ENCODE data around the gene HMGN5.

The HMGN5 gene

GRCh38 chrX:81201671-81202455, at the start of gene HMGN5, which contains the start of gene SH3BGRL:
Gene HMGN5 (minus strand): TSS chrX:81201913. CDS start chrX:81121549, 80,364 bp downstream.
Gene SH3BGRL (plus strand): TSS chrX:81202102. CDS start chrX:81202201, 99 bp downstream.
- Histone ChIP-seq H3K9me3 (ENCODE audit: control insufficient read depth, insufficient read depth, low read length) (no peaks in the 10 kb centered on the region), H3K4me3 (ENCODE audit: low read depth, low read length) (peak within 1 kb of the TSS; percentile 80), H3K9ac (ENCODE audit: low read depth, low read length) (peak within 1 kb of the TSS; percentile 79), H3K27me3 (ENCODE audit: control insufficient read depth, insufficient read depth, low read length) (no peaks in the 10 kb centered on the region), H3K4me1 (ENCODE audit: control insufficient read depth, insufficient read depth, low read length) (no peaks in the 10 kb centered on the region), H3K36me3 (ENCODE audit: control insufficient read depth, insufficient read depth, low read length) (no peaks in the 10 kb centered on the region)

GRCh38 chrX:81241753-81242152, 40.0 kb upstream of the HMGN5 start:
- no peak overlapping the region for H3K4me3 ChIP-seq (ENCODE audit: low read depth, low read length)
- H3K27me3 ChIP-seq (ENCODE audit: control insufficient read depth, insufficient read depth, low read length), result no peaks in the 10 kb centered on the region
- no peaks in the 10 kb centered on the region for H3K4me1 ChIP-seq (ENCODE audit: control insufficient read depth, insufficient read depth, low read length)
- H3K9me3 ChIP-seq (ENCODE audit: control insufficient read depth, insufficient read depth, low read length), result no peaks in the 10 kb centered on the region
- H3K36me3 ChIP-seq (ENCODE audit: control insufficient read depth, insufficient read depth, low read length), result no peaks in the 10 kb centered on the region
- H3K9ac ChIP-seq (ENCODE audit: low read depth, low read length), result no peak overlapping the region

- Histone ChIP-seq H3K27me3 (ENCODE audit: control insufficient read depth, insufficient read depth, low read length) (no peaks in the 10 kb centered on the region), H3K9me3 (ENCODE audit: control insufficient read depth, insufficient read depth, low read length) (no peaks in the 10 kb centered on the region), H3K9ac (ENCODE audit: low read depth, low read length) (no peak overlapping the region), H3K4me1 (ENCODE audit: control insufficient read depth, insufficient read depth, low read length) (no peaks in the 10 kb centered on the region), H3K4me3 (ENCODE audit: low read depth, low read length) (no peak overlapping the region), H3K36me3 (ENCODE audit: control insufficient read depth, insufficient read depth, low read length) (no peaks in the 10 kb centered on the region)
These were observed 39.1 kb upstream of the HMGN5 start for GRCh38 chrX:81240701-81241331.

GRCh38 chrX:81238166-81238565, 36.5 kb upstream of the HMGN5 start:
- H3K4me3 ChIP-seq (ENCODE audit: low read depth, low read length), result no peak overlapping the region
- H3K9me3 ChIP-seq (ENCODE audit: control insufficient read depth, insufficient read depth, low read length), result no peaks in the 10 kb centered on the region
- H3K36me3 ChIP-seq (ENCODE audit: control insufficient read depth, insufficient read depth, low read length), result no peaks in the 10 kb centered on the region
- no peaks in the 10 kb centered on the region for H3K4me1 ChIP-seq (ENCODE audit: control insufficient read depth, insufficient read depth, low read length)
- no peak overlapping the region for H3K9ac ChIP-seq (ENCODE audit: low read depth, low read length)
- no peaks in the 10 kb centered on the region for H3K27me3 ChIP-seq (ENCODE audit: control insufficient read depth, insufficient read depth, low read length)

- no peaks in the 10 kb centered on the region for H3K27me3 ChIP-seq (ENCODE audit: control insufficient read depth, insufficient read depth, low read length)
- no peak overlapping the region for H3K9ac ChIP-seq (ENCODE audit: low read depth, low read length)
- no peaks in the 10 kb centered on the region for H3K9me3 ChIP-seq (ENCODE audit: control insufficient read depth, insufficient read depth, low read length)
- H3K36me3 ChIP-seq (ENCODE audit: control insufficient read depth, insufficient read depth, low read length), result no peaks in the 10 kb centered on the region
- no peaks in the 10 kb centered on the region for H3K4me1 ChIP-seq (ENCODE audit: control insufficient read depth, insufficient read depth, low read length)
- H3K4me3 ChIP-seq (ENCODE audit: low read depth, low read length), result no peak overlapping the region
These were observed 35.8 kb upstream of the HMGN5 start for GRCh38 chrX:81237516-81237915.

GRCh38 chrX:81232218-81232617, 30.5 kb upstream of the HMGN5 start:
- H3K4me1 ChIP-seq (ENCODE audit: control insufficient read depth, insufficient read depth, low read length), result peaks cover 2% of the 10 kb centered on the region
- H3K4me3 ChIP-seq (ENCODE audit: low read depth, low read length), result no peak overlapping the region
- H3K9ac ChIP-seq (ENCODE audit: low read depth, low read length), result no peak overlapping the region
- H3K36me3 ChIP-seq (ENCODE audit: control insufficient read depth, insufficient read depth, low read length), result no peaks in the 10 kb centered on the region
- no peaks in the 10 kb centered on the region for H3K9me3 ChIP-seq (ENCODE audit: control insufficient read depth, insufficient read depth, low read length)
- no peaks in the 10 kb centered on the region for H3K27me3 ChIP-seq (ENCODE audit: control insufficient read depth, insufficient read depth, low read length)

- H3K36me3 ChIP-seq (ENCODE audit: control insufficient read depth, insufficient read depth, low read length), result no peaks in the 10 kb centered on the region
- H3K4me3 ChIP-seq (ENCODE audit: low read depth, low read length), result no peak overlapping the region
These were observed 29.8 kb upstream of the HMGN5 start for GRCh38 chrX:81231476-81231875.

GRCh38 chrX:81229901-81230300, 28.2 kb upstream of the HMGN5 start:
- Histone ChIP-seq H3K9me3 (ENCODE audit: control insufficient read depth, insufficient read depth, low read length) (no peaks in the 10 kb centered on the region), H3K27me3 (ENCODE audit: control insufficient read depth, insufficient read depth, low read length) (no peaks in the 10 kb centered on the region), H3K9ac (ENCODE audit: low read depth, low read length) (no peak overlapping the region), H3K4me3 (ENCODE audit: low read depth, low read length) (no peak overlapping the region), H3K36me3 (ENCODE audit: control insufficient read depth, insufficient read depth, low read length) (no peaks in the 10 kb centered on the region), H3K4me1 (ENCODE audit: control insufficient read depth, insufficient read depth, low read length) (peaks cover 2% of the 10 kb centered on the region)

More at GRCh38 chrX:81231476-81231875, 29.8 kb upstream of the HMGN5 start:
- H3K9me3 ChIP-seq (ENCODE audit: control insufficient read depth, insufficient read depth, low read length), result no peaks in the 10 kb centered on the region
- H3K4me1 ChIP-seq (ENCODE audit: control insufficient read depth, insufficient read depth, low read length), result peaks cover 2% of the 10 kb centered on the region
- no peaks in the 10 kb centered on the region for H3K27me3 ChIP-seq (ENCODE audit: control insufficient read depth, insufficient read depth, low read length)
- H3K9ac ChIP-seq (ENCODE audit: low read depth, low read length), result no peak overlapping the region

- Histone ChIP-seq H3K27me3 (ENCODE audit: control insufficient read depth, insufficient read depth, low read length) (no peaks in the 10 kb centered on the region), H3K9me3 (ENCODE audit: control insufficient read depth, insufficient read depth, low read length) (no peaks in the 10 kb centered on the region), H3K9ac (ENCODE audit: low read depth, low read length) (no peak overlapping the region), H3K36me3 (ENCODE audit: control insufficient read depth, insufficient read depth, low read length) (no peaks in the 10 kb centered on the region), H3K4me1 (ENCODE audit: control insufficient read depth, insufficient read depth, low read length) (peaks cover 2% of the 10 kb centered on the region), H3K4me3 (ENCODE audit: low read depth, low read length) (no peak overlapping the region)
These were observed 27.5 kb upstream of the HMGN5 start for GRCh38 chrX:81229229-81229628.

GRCh38 chrX:81215685-81216084, 14.0 kb upstream of the HMGN5 start:
- no peaks in the 10 kb centered on the region for H3K4me1 ChIP-seq (ENCODE audit: control insufficient read depth, insufficient read depth, low read length)
- no peaks in the 10 kb centered on the region for H3K36me3 ChIP-seq (ENCODE audit: control insufficient read depth, insufficient read depth, low read length)
- no peaks in the 10 kb centered on the region for H3K9me3 ChIP-seq (ENCODE audit: control insufficient read depth, insufficient read depth, low read length)
- H3K9ac ChIP-seq (ENCODE audit: low read depth, low read length), result no peak overlapping the region
- no peak overlapping the region for H3K4me3 ChIP-seq (ENCODE audit: low read depth, low read length)
- no peaks in the 10 kb centered on the region for H3K27me3 ChIP-seq (ENCODE audit: control insufficient read depth, insufficient read depth, low read length)

- H3K27me3 ChIP-seq (ENCODE audit: control insufficient read depth, insufficient read depth, low read length), result no peaks in the 10 kb centered on the region
- no peaks in the 10 kb centered on the region for H3K36me3 ChIP-seq (ENCODE audit: control insufficient read depth, insufficient read depth, low read length)
- no peaks in the 10 kb centered on the region for H3K4me1 ChIP-seq (ENCODE audit: control insufficient read depth, insufficient read depth, low read length)
- H3K4me3 ChIP-seq (ENCODE audit: low read depth, low read length), result no peak overlapping the region
- H3K9ac ChIP-seq (ENCODE audit: low read depth, low read length), result no peak overlapping the region
- no peaks in the 10 kb centered on the region for H3K9me3 ChIP-seq (ENCODE audit: control insufficient read depth, insufficient read depth, low read length)
These were observed 7.2 kb upstream of the HMGN5 start for GRCh38 chrX:81208916-81209315.

GRCh38 chrX:81206476-81206875, 4.8 kb upstream of the HMGN5 start:
- no peaks in the 10 kb centered on the region for H3K4me1 ChIP-seq (ENCODE audit: control insufficient read depth, insufficient read depth, low read length)
- H3K27me3 ChIP-seq (ENCODE audit: control insufficient read depth, insufficient read depth, low read length), result no peaks in the 10 kb centered on the region
- no peak overlapping the region for H3K9ac ChIP-seq (ENCODE audit: low read depth, low read length)
- H3K4me3 ChIP-seq (ENCODE audit: low read depth, low read length), result no peak overlapping the region
- H3K9me3 ChIP-seq (ENCODE audit: control insufficient read depth, insufficient read depth, low read length), result no peaks in the 10 kb centered on the region
- no peaks in the 10 kb centered on the region for H3K36me3 ChIP-seq (ENCODE audit: control insufficient read depth, insufficient read depth, low read length)

All from iPS-15b (cell line).